Memory B cell (primary cell): ENCODE measurements around the gene PSME3IP1.

ENCODE experiments used
- ATAC-seq: fragments of 150-1000 bp; cut with Tn5 transposase; 2 replicates; pipeline ENCODE4 v1.10.0; 2021; ENCODE audit warnings: low read depth, mild to moderate bottlenecking, moderate library complexity
- DNase-seq, 2 donors: peaks; one replicate each; pipeline ENCODE4 v3.0.0; 2022; ENCODE audit warnings: low spot score in 2 of 2
- H3K27ac Mint-ChIP-seq: one replicate; pipeline ENCODE4 v1.8.0; 2022; ENCODE audit warnings: mild to moderate bottlenecking, moderate library complexity, mixed read lengths
- H3K27me3 Mint-ChIP-seq: one replicate; pipeline ENCODE4 v1.8.0; 2022; ENCODE audit warnings: mixed read lengths
- H3K36me3 Mint-ChIP-seq: one replicate; pipeline ENCODE4 v1.8.0; 2022; ENCODE audit warnings: mild to moderate bottlenecking, mixed read lengths
- H3K4me1 Mint-ChIP-seq: one replicate; pipeline ENCODE4 v1.8.0; 2022; ENCODE audit warnings: mixed read lengths
- H3K4me3 Mint-ChIP-seq: one replicate; pipeline ENCODE4 v1.8.0; 2022; ENCODE audit warnings: mild to moderate bottlenecking, moderate library complexity, mixed read lengths
- H3K9me3 Mint-ChIP-seq: one replicate; pipeline ENCODE4 v1.8.0; 2022; ENCODE audit warnings: mixed read lengths

Gene PSME3IP1

DNA sequence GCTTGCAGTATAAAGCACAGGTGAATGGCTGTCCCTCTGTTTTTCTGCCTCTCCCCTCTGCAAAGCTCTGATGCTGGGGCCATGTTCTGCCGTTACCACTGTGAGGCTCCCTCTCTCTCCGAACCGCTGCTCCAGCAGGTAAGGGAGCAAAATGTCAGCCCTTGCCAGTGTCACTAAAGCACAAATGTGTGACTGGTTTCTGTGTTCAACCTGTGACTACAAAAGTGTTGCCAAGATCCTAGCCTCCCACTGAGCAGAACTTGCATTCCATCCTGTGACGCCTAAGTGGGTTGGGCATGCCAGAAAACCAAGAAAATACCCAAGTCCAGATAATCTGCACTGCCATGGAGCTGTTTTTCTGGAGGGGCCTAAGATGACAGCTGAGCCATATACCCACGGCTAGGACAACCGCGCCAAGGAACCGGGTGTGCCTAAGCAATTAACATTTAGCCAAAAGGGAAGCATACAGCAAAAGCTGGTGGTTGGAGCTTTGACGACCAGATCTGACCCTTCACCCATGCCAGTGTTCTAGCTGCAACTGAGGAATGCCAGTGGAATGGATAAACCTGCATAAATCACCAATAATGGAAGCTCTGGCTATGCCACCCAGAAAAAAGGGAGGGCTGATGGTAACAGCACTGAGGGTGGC is 35.0 kb downstream of the PSME3IP1 start:
- Mint-ChIP-seq H3K4me3 (no peak overlapping the region), H3K27me3 (no peaks in the 10 kb centered on the region), H3K9me3 (no peaks in the 10 kb centered on the region), H3K27ac (no peak overlapping the region), H3K4me1 (peaks cover 8% of the 10 kb centered on the region), H3K36me3 (peaks cover 25% of the 10 kb centered on the region)
- ATAC-seq (no peak), DNase-seq (no peak)

DNA sequence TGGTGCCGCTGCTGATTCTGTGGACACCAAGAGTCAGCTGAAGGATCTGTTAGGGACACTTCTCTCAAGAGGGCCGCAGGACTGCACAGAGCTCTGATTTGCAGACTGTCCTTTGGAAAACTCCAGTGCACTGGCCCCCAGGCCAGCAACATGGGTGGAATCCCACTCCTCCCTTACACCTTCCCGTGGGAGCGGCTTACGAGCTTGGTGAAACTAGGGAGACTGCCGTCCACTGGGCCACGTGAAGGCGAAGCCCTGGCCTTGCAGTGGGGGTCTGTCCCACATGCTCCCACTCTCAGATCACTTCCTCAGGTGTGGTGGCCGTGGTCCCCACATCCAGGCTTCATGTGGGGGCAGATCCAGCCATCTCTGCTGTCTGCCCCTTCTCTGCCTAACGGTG is 36.4 kb downstream of the PSME3IP1 start:
- DNase-seq, result no peak
- no peaks in the 10 kb centered on the region for H3K27me3 Mint-ChIP-seq
- ATAC-seq, result no peak
- H3K4me3 Mint-ChIP-seq, result no peak overlapping the region
- H3K27ac Mint-ChIP-seq, result no peak overlapping the region
- H3K36me3 Mint-ChIP-seq, result peaks cover 21% of the 10 kb centered on the region
- H3K4me1 Mint-ChIP-seq, result peaks cover 11% of the 10 kb centered on the region
- H3K9me3 Mint-ChIP-seq, result no peaks in the 10 kb centered on the region

DNA sequence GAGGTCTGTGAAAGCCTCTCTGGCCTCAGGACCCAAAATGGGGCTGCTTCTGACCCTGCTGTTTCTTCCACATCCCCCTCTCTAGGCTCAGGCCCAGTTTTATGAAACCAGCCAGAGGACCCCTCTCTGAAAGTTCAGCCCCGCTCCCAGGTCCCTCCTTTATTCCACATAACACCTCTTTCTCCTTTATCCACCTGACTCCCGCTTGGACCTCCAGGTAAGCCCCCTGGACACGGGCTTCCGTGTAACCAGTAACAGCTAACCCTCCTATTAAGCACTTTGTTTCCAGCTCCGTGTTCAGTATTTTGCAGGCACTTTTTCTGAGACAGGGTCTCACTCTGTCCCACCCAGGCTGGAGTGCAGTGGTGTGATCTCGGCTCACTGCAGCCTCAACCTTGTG is 37.4 kb downstream of the PSME3IP1 start:
- H3K36me3 Mint-ChIP-seq, result peaks cover 12% of the 10 kb centered on the region
- H3K4me1 Mint-ChIP-seq, result peaks cover 11% of the 10 kb centered on the region
- no peak overlapping the region for H3K27ac Mint-ChIP-seq
- H3K4me3 Mint-ChIP-seq, result no peak overlapping the region
- ATAC-seq (no peak), DNase-seq (no peak)
- no peaks in the 10 kb centered on the region for H3K27me3 Mint-ChIP-seq
- no peaks in the 10 kb centered on the region for H3K9me3 Mint-ChIP-seq

DNA sequence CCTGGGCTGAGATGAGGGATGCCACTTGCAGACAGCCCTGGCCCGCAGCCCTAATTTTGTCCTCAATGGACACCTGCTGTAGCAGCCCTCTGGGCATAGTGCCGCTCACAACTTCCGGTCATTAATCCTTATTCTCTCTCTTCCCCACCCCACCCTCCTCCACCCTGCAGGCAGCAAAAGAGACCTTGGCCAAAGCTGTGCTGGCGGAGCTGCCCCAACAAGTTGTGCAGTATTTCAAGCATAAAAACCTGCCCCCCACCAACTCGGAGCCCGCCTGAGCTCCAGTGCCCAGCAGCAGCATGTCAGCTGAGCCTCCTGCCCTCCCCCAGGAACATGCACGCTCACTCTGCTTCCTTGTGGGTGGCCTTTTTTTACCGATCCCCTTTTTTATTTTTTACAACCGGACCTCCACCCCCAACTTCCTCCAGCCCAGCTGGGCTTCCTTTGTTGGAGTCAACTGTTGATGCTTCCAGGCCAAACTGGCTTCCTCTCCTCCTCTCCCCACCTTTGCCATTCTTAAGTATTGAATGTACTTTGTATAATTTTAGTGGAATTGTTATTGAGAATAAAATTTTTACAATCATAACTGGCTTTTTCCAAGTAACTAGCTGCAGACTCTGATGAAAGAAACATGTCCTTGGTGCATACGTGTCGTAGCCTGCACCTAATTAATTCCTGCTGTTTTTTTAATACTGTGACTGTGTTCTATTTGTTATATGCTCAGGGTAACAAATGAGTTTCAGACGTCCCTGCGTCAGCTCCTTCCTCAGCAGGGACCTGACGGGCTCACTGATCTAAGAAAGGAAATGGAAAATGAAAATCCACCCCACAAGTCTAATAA is 38.2 kb downstream of the PSME3IP1 start:
- peaks cover 11% of the 10 kb centered on the region for H3K4me1 Mint-ChIP-seq
- no peak overlapping the region for H3K27ac Mint-ChIP-seq
- H3K4me3 Mint-ChIP-seq, result no peak overlapping the region
- no peaks in the 10 kb centered on the region for H3K27me3 Mint-ChIP-seq
- DNase-seq (no peak), ATAC-seq (no peak)
- H3K9me3 Mint-ChIP-seq, result no peaks in the 10 kb centered on the region
- peaks cover 7% of the 10 kb centered on the region for H3K36me3 Mint-ChIP-seq

DNA sequence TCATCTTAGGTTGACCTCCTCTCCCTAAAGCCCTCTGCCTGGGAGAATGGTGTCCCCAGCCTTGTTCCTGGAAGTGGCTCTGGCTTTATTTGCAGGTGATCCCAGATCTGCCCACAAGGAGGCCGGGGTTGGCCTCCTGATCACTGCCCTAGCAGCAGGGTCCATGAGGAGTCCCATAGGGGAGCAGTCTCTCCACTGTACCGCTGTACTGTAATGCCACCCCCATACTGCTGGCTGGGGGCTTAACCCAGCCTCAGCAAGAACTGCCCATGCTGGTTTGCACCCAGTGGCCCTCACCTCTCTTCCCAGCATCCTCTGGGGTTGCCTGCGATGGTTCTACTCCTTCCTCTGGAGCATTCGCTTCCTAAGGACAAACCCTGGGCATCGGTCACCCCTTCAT is 39.1 kb downstream of the PSME3IP1 start:
- ATAC-seq (no peak), DNase-seq (no peak)
- Mint-ChIP-seq H3K36me3 (peaks cover 1% of the 10 kb centered on the region), H3K9me3 (no peaks in the 10 kb centered on the region), H3K27me3 (no peaks in the 10 kb centered on the region), H3K27ac (no peak overlapping the region), H3K4me1 (peaks cover 20% of the 10 kb centered on the region), H3K4me3 (no peak overlapping the region)

DNA sequence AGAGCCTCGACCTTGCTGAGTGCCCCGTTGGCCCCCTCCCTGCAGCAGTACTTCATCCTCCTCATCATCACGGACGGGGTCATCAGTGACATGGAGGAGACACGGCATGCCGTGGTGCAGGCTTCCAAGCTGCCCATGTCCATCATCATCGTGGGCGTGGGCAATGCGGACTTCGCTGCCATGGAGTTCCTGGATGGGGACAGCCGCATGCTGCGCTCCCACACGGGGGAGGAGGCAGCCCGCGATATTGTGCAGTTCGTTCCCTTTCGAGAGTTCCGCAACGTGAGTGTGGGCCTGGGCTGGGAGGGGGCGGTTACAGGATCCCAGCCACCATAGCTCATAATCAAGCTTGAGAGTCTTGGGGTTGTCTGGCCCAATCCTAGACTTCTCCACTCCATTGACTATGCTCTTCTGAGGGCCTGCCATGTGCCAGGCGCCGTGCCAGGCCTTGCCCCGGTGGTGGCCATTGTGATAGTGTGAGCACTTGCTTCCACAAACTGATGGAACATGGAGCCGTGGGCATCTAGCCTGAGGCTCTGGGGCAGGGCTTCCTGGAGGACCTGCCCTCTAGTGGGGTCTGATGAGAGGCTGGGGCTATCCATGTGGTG is 39.7 kb downstream of the PSME3IP1 start:
- peaks cover 24% of the 10 kb centered on the region for H3K4me1 Mint-ChIP-seq
- H3K27ac Mint-ChIP-seq, result no peak overlapping the region
- no peaks in the 10 kb centered on the region for H3K27me3 Mint-ChIP-seq
- H3K9me3 Mint-ChIP-seq, result no peaks in the 10 kb centered on the region
- H3K36me3 Mint-ChIP-seq, result no peaks in the 10 kb centered on the region
- ATAC-seq (no peak), DNase-seq (no peak)
- no peak overlapping the region for H3K4me3 Mint-ChIP-seq

DNA sequence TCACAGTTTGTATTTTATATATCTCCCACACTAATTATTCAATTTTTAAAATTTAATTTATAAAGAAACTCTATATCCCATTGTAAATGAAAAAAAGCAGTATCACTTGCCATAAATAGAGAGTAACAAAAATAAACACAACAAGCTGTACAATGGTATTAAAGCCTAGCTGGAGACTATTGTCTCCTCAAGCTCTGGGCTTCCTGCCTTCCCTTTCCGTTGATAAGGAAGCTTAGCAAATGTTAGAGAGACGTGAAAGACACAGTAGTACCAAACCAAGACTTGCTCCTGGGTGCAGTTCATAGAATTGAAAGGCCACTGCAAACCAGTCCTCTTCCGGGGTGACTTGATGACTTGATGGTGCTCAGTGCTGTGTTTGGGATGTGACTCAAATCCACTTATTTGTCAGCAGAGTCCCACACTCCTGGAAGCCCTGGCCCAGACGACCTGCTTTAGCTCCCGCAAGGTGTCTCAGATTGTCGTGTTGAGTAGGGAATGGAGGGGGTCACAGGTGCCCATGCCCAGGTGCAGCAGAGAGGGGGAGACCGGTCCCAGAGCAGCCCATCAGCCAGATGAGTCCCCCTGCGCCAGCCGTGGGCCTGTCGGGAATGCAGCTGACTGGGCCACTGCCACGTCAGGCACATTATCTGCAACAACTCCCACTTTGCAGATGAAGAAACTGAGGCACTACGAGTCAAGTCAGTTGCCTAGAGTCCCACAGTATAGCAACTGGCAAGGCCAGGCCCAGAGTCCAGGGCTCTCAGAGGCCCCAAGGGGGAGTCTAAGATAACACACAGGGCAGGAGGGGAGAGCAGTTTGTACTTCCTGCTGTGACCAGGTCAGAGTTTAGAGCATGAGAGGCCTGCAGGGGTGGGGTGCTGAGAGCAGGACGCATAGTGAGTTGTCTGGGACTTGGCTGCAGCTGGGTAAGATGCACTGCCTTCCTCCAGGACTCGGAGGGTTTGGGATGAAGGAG is 40.5 kb downstream of the PSME3IP1 start:
- Mint-ChIP-seq H3K4me3 (no peak overlapping the region), H3K9me3 (no peaks in the 10 kb centered on the region), H3K4me1 (peaks cover 24% of the 10 kb centered on the region), H3K36me3 (no peaks in the 10 kb centered on the region), H3K27ac (peak overlapping the region; percentile 69), H3K27me3 (no peaks in the 10 kb centered on the region)
- ATAC-seq, result no peak
- DNase-seq, result no peak

DNA sequence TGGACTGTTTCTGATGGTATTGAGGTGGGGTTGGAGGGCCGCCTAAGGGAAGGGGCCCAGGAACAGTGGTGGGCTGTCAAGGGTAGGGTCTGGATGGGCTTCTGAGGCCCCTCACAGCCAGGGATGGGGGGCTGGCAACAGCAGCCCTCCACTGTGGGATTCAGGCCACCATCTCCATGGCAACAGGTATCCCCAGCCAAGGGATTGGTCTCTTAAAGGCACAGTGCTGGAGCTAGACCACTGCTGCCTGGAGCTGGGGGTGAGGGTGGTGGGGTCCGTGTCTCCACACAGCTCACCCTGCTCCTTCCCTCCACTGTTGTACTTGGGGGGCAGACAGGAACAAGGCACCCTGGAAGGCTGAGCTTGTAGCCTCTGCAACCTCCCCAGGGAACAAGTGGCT is 41.8 kb downstream of the PSME3IP1 start:
- no peak overlapping the region for H3K4me3 Mint-ChIP-seq
- ATAC-seq (no peak), DNase-seq (no peak)
- no peak overlapping the region for H3K27ac Mint-ChIP-seq
- no peaks in the 10 kb centered on the region for H3K36me3 Mint-ChIP-seq
- H3K27me3 Mint-ChIP-seq, result no peaks in the 10 kb centered on the region
- peaks cover 28% of the 10 kb centered on the region for H3K4me1 Mint-ChIP-seq
- no peaks in the 10 kb centered on the region for H3K9me3 Mint-ChIP-seq

DNA sequence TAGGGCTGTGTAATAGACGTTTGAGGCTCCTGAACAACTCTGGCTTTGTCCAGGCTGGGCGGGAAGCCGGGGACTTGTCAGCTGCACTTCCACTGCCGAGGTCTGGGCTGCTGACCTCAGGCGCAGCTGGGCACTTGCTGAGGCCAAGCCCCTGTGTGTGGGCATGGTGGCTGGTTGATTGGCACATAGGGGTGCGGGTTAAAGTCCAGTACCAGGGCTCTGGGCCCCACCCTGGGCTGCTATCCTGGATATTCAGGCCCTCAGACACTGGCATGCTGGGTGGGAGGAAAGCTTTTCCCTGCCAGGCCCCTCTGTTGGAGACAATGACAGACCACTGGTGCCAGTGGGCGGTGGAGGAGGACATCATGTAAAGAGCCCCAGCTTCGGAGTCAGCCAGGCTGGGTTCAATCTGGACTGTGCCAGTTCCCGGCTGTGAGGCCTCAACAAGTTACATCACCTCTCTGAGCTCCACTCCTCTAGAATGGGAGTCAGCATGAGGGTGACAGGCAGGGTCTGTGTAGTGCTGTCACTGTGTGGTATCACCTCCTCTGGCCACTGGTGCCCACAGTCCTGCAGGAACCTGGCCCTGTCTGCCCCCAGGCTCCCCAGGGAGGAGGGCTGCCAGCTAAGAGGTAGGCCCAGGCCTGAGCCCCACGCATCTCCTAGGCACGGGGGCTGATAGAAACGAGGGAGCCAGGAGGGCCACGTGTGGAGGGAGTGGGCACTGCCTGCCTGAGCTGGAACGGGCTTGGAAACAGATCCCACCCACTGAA is 42.5 kb downstream of the PSME3IP1 start:
- Mint-ChIP-seq H3K27me3 (no peaks in the 10 kb centered on the region), H3K36me3 (no peaks in the 10 kb centered on the region), H3K4me1 (peaks cover 26% of the 10 kb centered on the region), H3K9me3 (no peaks in the 10 kb centered on the region), H3K27ac (no peak overlapping the region), H3K4me3 (no peak overlapping the region)
- DNase-seq (no peak), ATAC-seq (no peak)

DNA sequence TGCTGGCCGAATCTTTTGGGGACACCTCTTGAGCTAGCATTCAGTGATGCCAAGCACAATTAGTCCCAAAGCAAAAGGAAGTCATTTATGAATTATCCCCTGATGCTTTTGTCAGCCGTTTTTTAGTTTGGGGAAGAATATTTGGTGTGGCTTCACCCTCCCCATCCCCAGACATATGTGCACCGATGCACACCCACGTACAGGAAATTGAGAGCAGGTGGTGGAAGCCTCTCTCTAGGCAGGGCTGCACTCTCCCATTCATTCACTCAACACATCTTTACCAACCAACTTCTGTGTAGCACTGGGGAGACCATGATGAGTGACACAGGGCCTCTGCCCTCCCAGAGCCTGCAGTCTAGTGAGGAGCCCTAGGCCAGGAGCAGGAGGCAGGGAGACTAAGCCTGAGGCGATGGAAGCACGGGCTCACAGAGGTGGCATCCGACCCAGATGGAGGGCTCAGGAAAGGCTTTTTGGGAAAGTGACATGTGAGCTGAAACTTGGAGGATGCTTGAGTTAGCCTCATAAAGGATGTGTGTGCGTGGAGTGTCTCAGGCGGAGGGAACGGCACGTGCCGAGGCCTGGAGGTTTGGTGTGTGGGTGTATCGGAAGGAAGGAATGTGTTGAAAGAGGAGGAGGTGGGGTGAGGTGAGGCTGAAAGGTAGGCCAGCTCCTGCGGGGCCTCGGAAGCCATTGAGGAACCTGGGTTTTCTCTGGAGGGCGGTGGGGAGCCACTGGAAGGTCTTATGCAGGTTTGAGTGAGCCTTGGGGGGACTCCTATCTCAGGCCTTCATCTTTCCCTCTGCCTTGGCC is 43.8 kb downstream of the PSME3IP1 start:
- ATAC-seq (peak; percentile 98), DNase-seq (peak in 1 of 2 donors; percentile 29)
- Mint-ChIP-seq H3K9me3 (no peaks in the 10 kb centered on the region), H3K4me3 (peak overlapping the region; percentile 45), H3K36me3 (no peaks in the 10 kb centered on the region), H3K27me3 (no peaks in the 10 kb centered on the region), H3K4me1 (peaks cover 26% of the 10 kb centered on the region), H3K27ac (peak overlapping the region; percentile 83)

DNA sequence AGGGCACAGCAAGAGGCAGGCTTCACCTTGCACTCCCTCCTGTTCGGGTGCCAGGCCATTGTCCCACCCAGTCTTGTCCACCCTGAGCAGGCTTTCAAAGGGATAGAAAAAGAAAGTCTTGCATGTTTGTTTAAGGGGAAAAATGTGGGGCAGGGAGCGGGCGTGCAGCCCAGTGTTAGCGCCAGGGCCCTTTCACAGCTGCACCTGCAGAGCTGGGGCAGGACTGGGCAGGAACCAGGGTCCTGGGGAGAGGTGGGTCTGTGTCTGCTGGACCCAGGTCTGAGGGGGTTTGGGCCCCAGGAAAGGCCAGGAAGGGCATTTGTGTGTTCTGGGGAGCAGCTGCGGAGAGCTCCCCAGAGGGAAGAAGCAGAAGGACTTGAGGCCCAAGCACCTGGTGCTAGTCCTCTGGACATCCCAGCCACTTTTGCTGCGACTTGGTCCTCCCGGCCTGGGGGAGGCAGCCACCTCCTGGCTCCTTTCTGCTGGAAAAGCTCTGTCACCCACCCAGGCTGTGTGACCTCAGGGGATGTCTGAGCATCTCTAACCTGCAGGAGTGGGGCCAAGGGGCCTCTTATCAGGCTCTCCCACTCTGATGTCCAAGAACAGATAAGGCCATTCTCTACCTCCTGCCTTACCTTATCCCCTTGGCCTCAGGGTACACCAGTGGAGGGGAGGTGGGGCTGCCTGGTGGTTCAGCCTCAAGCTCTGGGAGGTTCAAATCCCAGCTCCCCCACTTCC is 44.7 kb downstream of the PSME3IP1 start:
- no peak overlapping the region for H3K27ac Mint-ChIP-seq
- H3K4me3 Mint-ChIP-seq, result no peak overlapping the region
- no peaks in the 10 kb centered on the region for H3K36me3 Mint-ChIP-seq
- H3K4me1 Mint-ChIP-seq, result peaks cover 24% of the 10 kb centered on the region
- DNase-seq (no peak), ATAC-seq (no peak)
- no peaks in the 10 kb centered on the region for H3K27me3 Mint-ChIP-seq
- H3K9me3 Mint-ChIP-seq, result no peaks in the 10 kb centered on the region

DNA sequence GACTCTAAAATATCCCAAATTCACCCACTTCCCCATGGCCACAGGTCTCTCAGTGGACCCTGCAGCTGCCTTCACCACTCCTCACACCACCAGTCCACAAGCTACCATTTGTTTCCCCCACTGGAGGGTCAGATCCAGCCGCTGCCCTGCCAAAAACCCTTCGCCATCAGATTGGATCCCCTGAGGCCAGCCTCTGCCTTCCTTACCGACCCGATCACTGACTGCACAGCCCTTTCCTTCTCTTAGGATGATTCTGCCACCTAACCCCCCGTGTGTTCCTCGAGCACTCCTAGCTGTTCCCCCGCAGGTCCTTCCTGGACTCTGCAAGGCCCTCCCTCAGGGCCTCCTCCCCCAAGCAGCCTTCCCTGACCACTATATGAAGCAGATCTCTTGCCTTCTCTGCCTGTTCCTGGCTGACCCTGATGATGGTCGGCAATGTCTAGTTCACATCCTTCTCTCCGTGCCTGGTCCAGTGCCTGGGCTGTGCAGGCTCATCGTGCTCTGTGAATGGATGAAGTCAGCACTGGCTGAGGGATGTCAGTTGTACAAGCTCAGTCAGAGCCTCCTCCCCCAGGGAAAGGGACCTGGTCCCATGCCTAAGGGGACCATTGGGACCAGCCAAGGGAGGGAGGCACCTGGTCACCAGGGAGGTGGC is 47.4 kb downstream of the PSME3IP1 start:
- peaks cover 42% of the 10 kb centered on the region for H3K4me1 Mint-ChIP-seq
- no peak for DNase-seq
- no peaks in the 10 kb centered on the region for H3K9me3 Mint-ChIP-seq
- H3K27me3 Mint-ChIP-seq, result no peaks in the 10 kb centered on the region
- ATAC-seq, result no peak
- H3K27ac Mint-ChIP-seq, result peak overlapping the region; percentile 31
- no peaks in the 10 kb centered on the region for H3K36me3 Mint-ChIP-seq
- no peak overlapping the region for H3K4me3 Mint-ChIP-seq
